HG03175 (cell line): ENCODE data around the gene IQCE.
"Not testable (repeated sequence)": the region's sequence is repeated elsewhere in the genome, so short reads cannot be mapped to it uniquely, and the experiment has no call there.

Experiments
- ATAC-seq: cut with Tn5 transposase; IDR thresholded peaks from one replicate; pipeline ENCODE4 v1.9.1; 2021; ENCODE audit warnings: mild to moderate bottlenecking, moderate library complexity; ENCODE audit not compliant: unreplicated experiment

Gene IQCE

DNA sequence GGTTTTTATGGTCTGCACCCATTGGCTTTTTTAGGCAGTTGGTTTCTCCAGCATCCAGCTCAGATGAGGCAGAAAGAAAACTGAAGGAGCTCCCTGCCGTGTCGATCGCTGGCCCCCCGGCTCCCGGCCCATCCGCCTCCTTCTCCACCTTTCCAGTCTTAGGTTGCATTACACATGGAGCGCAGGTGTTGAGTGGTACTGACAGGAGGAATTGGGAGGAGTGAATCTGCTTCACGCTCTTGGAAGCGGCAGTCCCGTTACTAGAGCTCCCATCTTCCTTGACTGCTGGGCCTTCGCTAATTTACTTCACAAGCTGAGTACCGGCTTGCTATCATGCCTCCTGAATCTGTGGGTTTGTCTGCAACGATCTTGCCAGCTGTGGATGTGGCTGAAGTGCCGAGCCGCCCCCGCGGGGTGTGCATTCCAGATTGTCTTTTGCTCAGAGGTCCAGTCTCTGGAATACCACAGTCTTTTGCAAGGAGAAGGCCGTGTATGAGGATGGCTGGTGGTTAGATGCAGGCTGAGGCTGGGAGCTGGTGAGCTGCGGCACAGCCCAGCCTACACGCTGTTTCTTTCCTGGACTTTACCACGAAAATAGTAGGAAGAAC is 17.1 kb downstream of the IQCE start:
- ATAC-seq = no peak

GRCh38 chr7:2576742-2577491 is 18.1 kb downstream of the IQCE start:
- no peak for ATAC-seq

GRCh38 chr7:2577914-2578680 is 19.3 kb downstream of the IQCE start:
- no peak for ATAC-seq

DNA sequence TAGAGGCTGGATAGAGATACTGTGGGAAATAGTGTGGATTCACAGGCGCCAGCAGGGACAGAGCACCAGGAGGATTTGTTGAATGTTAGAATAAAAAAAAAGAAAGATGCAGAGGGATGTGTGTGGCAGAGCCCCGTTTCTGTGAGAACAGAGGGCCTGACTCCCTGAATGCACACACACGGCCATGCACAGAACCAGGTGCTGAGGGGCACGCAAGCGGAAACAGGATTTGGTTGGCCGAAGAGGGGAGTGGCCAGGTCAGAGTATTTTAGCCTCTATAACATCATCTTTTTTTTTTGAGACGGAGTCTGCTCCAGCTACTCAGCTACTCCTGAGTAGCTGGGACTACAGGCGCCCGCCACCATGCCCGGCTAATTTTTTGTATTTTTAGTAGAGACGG is 21.9 kb downstream of the IQCE start:
- ATAC-seq = no peak

- no peak for ATAC-seq
These were observed 23.4 kb downstream of the IQCE start for GRCh38 chr7:2582006-2582735.

GRCh38 chr7:2583798-2584580 is 25.2 kb downstream of the IQCE start:
- no peak for ATAC-seq

DNA sequence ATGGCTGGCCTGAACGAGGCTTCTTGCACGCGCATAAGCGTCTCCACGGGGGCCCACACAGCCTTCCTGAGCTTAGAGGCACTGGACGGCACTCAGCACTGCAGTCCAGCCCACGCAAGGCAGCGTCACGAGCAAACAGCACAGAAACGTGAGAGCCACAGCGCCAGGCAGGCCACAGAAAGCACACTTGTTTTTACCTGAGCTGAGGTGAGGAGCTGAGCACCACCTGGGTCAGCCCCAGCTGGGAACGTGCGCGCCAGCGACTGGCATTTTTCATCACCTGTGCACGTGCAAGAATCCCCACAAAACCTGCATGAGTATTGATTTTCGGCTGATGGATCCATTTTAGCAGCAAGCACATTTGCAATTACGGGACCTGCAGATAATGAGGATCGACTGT is 26.7 kb downstream of the IQCE start:
- ATAC-seq = no peak

DNA sequence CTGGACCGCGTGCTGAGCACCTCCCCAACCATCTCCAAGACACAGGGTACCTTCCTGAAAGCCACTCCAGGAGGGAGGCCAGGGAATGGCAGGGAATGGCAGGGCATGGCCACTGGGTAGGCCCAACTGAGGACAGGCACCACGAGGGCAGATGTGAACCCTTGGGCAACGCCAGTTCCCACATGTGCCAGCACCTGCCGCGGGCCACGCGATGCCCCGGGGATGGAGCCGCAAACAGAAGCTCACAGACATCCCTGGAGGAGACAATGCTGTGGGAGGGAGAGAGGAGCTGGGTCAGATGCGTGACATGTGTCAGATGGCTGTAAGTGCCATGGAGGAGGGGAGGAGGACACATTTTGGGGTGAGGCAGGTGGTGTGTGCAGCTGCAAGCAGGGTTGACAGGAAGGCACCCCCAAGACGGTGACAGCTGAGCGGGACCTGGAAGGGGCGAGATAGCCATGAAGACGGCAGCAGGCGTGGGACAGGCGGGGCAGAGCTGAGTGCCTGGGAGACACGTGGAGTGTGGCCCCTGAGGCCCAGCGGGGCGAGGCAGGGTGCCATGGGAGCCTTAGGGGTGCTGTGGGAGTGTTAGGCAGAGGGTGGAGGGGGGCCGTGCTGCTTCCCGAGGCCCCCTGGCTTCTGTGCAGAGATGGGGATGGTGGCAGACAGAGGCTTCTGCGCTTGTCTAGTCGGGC is 27.7 kb downstream of the IQCE start:
- ATAC-seq = no peak

DNA sequence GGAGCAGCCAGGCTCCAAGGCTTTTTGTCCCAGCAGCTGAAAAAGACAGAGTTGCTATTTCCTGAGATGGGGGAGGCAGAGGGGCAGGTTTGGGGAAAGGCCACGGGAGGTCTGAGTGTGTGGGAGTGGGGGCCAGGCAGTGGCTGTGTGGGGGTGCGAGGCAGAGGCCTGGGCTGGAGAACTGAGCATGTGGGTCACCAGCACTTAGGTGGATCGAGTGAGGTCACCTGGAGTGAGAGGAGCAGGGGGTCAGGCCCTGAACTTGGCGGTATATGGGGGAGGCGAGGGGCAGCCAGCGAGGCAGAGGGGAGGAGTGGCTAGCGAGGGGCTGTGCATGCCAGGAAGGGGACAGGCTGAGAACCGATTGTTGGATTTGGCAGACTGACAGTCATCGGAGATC is 28.4 kb downstream of the IQCE start:
- no peak for ATAC-seq

GRCh38 chr7:2587778-2588177 is 29.0 kb downstream of the IQCE start:
- ATAC-seq = no peak

- no peak for ATAC-seq
These were observed 30.6 kb downstream of the IQCE start for GRCh38 chr7:2589341-2589740.

GRCh38 chr7:2589941-2590340 is 31.2 kb downstream of the IQCE start:
- ATAC-seq = not testable (repeated sequence)

DNA sequence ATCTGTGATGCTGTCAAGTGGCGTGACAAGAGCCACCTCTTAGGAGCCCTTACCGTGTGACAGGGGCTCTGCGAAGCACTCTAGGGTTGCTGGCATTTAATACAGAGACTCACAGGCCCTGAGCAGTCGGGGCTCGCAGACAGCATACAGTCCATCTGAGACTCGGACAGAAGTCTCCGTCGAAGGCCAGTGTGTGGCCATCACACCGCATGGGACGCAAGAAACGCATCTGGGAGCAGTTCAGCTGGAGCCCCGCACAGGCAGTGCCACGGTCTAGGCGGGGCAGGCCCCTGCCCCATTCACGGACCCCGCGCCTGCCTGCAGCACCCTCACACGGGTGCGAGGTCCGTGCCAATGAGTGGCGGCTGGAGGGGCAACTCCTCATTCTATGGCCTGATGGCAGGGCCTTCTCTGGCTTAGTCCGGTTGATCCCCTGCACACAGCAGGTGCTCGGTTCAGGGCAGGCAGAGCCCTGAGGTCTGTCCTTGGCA is 33.6 kb downstream of the IQCE start:
- ATAC-seq = no peak

- ATAC-seq = no peak
These were observed 34.4 kb downstream of the IQCE start for GRCh38 chr7:2593036-2593727.

DNA sequence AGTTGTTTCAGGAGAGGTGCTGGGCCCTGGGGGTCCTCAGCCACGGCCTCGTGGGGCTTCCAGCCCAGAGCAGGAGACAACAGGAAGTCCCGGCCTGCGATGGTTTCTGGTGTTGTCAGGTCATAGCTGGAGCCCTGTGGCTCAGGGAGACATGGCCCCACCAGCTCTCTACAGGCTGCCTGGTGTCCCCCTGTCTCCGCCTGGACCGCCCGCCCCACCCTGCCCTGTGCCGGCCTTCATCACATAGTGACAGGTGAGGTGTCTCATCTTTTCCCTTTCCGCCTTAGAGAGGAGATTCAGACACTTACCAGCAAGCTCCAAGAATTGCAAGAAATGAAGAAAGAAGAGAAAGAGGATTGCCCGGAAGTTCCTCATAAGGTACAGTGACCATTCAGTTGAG is 35.8 kb downstream of the IQCE start:
- no peak for ATAC-seq

GRCh38 chr7:2595258-2595860 is 36.6 kb downstream of the IQCE start:
- no peak for ATAC-seq

GRCh38 chr7:2596464-2597272 is 37.9 kb downstream of the IQCE start:
- ATAC-seq = no peak

- no peak for ATAC-seq
These were observed 38.5 kb downstream of the IQCE start for GRCh38 chr7:2597273-2597640.
